Measurements from ENCODE around the gene ARHGEF9.
"Not testable (repeated sequence)": the region's sequence is repeated elsewhere in the genome, so short reads cannot be mapped to it uniquely, and the experiment has no call there.

The ARHGEF9 gene

DNA sequence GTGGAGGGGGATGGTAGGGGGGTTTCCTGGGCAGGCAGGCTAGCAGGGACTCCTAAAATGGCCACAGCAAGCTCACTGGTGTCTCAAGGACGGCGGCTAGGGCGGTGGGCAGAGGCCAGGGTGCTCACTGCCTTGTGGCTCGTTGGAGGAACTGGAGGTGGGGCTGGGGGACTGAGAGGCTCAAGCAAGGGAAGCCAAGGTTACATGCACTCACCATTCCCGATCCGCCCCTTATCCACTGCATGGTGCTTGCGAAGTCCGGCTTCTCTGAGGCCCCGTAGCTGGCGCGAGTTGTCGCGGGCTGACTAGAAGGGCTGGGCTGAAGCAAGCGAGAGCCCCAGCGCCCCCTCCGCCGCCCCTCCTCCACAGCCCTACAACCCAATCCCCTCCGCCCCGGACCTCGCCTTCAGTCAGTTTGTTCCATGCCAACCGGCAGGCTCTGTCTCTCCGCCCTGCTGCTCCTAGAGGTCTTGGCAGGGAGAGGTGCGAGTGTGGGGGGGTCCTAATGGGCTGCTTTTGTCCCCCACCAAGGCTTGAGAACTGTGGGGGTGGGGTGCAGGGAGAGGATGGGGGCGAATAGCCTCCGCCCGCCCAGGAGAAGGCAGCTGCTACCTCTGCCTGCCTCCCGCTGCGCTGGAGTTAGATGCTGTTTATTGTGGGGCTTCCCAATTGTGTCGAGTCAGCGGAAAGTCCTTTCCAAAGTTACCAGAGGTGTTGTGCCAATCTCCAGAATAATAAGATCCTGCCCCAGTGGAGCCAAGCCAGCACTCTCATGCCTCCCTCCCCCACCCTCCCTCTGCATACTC, at the start of gene ARHGEF9:
Gene ARHGEF9 (minus strand): TSS at position 313 of the 806 bp plus-strand sequence. CDS start 69 bp downstream, at position 244.
- peak; percentile 39 for DNase-seq (ENCODE audit: low read depth, low spot score)

DNA sequence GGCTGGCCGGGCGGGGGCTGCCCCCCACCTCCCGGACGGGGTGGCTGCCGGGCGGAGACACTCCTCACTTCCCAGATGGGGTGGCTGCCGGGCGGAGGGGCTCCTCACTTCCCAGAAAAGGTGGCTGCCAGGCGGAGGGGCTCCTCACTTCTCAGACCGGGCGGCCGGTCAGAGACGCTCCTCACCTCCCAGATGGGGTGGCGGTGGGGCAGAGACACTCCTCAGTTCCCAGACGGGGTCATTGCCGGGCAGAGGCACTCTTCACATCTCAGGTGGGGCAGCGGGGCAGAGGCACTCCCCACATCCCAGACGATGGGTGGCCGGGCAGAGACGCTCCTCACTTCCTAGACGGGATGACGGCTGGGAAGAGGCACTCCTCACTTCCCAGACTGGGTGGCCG, 40.4 kb upstream of the ARHGEF9 start:
- DNase-seq (ENCODE audit: low read depth, low spot score) = not testable (repeated sequence)

DNA sequence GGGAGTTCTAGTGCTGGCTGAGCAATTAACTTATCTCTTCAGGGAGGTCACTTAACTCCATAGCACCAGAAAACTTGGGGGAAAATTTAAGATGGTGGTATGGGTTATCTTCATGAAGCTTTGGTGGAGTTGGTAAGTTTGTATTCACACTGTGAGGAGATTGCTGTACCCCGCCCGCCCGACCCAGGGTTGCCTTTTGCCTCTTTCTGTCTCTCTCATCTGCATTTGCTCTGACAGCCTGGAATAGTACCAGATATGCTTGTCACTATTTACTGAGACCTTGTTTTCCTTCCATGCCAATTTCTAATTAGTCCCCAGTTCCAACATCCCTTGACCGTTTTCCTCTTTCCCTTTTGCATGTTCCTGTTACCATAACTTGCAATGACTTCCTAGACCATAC, 33.1 kb upstream of the ARHGEF9 start:
- no peak for DNase-seq (ENCODE audit: low read depth, low spot score)

DNA sequence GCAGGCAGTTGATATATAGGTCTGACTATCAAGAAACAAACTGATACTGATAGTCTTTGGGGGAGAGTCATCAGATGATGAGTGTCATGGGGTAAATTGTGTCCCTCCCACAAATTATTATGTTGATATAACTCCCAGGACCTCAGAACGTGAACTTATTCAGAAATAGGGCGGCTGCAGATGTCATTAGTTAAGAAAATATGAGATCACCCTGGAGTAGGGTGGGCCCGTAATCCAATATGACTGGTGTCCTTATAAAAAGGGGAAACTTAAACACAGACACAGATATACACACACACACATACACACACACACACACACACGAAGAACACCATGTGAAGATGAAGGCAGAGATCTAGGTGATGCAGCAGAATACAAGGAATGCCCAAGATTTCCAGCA, 32.7 kb upstream of the ARHGEF9 start:
- no peak for DNase-seq (ENCODE audit: low read depth, low spot score)

DNA sequence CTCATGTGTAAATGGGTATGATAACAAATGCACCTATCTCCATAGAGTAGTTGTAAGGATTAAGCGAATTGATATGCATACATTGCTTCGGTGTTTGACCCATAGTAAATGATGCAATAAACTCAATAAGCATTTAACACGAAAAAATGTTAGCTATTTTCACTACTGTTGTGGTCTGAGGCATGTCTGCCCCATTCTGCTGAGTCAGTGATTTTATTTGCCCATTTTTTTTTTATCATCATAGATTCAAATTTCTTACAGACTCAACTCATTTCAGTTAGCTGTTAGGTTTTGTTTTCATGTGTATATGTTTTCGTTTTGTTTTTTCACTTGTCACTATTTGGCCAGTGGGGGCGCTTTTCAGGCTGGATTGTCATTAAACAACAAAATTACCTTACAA, 27.8 kb upstream of the ARHGEF9 start:
- DNase-seq (ENCODE audit: low read depth, low spot score) = no peak

DNA sequence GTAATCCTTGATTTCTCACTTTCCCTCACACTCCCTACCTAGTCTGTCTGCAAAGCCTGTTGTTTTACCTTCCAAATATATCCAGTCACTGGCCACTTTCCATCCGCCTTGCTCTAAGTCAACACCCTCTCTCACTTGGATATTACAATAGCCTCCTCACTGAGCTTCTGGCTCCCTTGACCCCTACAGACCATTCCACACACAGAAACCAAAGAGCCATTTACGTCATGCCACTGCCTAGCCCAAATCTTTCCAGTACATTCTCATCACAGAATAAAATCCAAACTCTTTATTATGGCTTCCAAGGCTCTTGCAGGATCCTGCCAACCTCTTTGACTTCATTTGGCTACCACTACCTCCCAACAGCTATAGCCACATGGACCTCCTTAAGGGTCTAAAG, 25.7 kb upstream of the ARHGEF9 start:
- no peak for DNase-seq (ENCODE audit: low read depth, low spot score)

DNA sequence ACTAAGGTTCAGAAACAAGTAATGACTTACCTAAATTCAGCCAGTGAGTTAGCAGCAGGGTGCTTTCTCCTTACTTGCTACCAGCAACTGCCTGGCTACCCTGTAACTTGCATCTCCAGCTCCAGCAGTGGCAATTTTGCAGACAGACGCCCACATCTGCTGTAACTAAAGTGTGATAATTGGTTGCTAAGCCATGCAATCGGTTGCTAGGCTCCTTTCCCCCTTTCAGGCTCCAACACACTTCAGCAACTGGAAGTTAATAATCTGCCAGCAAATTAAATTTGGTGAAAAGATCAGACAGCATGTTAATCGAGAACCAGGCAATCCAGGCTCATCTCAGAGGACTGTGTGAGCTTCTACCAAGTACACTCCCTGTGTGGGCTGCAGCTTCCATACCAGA, 24.2 kb upstream of the ARHGEF9 start:
- DNase-seq (ENCODE audit: low read depth, low spot score) = no peak

DNA sequence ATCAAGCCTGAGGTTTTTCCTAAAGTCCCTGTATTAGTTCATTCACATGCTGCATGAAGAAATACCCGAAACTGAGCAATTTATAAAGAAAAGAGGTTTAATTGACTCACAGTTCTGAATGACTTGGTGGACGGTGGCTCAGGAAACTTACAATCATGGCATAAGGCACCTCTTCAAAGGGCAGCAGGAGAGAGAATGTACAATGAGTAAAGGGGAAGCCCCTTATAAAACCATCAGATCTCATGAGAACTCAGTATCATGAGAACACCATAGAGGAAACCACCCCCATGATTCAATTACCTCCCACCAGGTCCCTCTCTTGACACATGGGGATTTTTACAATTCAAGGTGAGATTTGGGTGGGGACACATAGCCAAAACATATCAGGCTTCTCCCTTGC, 10.4 kb upstream of the ARHGEF9 start:
- not testable (repeated sequence) for DNase-seq (ENCODE audit: low read depth, low spot score)

DNA sequence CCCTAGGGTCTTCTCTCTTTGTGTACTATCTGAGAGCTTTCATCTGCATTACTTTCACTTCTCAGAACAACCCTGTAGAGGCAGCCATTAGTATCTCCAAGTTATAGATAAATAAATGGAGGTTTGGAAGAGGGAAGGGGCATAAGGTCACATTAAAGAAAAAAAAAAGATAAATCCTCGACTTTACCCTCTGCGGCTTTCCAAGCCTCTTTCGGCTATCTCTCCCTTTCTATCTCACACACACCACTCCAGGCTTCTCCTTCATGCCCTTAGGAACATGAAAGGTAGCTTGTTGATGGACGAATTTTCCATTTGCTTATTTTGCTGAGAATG, 660 bp upstream of the ARHGEF9 start:
- no peak for DNase-seq (ENCODE audit: low read depth, low spot score)

DNA sequence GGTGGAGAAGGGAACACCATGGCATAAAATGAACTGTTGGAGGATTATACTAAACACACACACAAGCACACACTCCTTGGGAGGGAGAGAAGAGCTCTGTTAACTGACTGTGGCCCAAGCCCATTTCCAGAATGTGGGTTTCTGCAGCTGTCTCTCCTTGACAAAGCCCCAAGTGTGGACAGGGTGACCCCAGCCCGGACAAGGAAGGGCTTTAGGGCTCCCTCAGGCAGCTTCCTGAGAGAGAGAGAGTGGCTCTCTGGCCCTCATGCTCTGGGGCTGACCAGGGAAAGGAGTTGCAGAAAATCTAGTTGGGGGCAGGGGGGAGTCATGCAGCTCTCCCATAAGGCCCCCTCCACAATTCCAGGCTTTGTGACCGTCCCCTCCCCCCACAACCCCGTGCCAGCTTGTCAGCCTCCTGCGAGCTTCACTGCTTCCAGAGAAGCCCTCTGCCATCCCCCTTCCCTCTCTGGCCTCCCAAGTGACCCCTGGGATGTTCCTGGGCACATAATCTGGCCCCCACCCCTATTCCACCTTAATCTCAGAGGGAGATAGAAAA, 590 bp downstream of the ARHGEF9 start:
- no peak for DNase-seq (ENCODE audit: low read depth, low spot score)

DNA sequence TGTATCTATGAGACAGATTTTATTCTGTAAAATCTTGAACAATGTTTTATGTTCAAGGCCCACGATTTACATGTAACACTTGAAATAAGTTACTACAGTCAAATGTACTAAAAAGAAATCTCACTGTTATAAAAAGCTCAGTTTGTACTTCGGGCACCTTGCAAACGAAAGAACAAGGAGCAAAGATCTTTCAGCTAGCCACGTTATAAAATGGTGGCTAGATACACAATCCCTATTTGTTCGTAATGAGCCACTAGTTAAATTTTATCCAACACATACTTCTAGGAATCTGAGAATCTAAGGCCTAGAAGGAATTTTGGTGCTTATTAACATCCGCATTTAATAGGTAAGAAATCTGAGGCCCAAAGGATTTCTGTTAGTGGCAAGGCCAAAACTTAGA, 2.5 kb downstream of the ARHGEF9 start:
- no peak for DNase-seq (ENCODE audit: low read depth, low spot score)

DNA sequence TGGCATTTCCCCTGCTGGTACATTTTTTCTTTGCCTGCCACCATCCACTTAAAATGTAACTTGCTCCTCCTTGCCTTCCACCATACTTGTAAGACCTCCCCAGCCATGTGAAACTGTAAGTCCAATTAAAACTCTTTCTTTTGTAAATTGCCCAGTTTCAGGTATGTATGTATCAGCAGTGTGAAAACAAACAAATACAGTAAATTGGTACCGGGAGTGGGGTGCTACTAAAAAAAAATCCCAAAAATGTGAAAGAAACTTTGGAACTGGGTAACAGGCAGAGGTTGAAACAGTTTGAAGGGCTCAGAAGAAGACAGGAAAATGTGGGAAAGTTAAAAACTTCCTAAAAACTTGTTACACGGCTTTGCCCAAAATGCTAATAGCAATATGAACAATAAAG, 16.3 kb downstream of the ARHGEF9 start:
- DNase-seq (ENCODE audit: low read depth, low spot score) = no peak

DNA sequence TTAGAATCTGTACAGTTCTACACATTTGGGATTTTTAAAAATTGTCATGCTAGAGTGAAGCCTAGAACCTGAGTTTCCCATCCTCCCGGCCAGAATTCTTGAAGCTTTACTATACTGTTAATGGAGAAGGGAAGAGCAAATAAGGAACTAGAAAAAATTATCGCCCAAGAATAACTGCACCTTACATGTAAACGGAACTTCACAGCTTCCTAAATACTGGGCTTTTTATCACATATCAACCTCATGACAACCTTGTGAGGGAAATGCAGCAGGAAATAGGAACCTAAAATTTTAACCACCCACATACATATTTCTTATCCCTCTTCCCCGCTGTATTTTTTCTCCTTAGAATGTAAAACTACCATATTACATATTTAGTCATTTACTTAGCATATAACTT, 19.3 kb downstream of the ARHGEF9 start:
- no peak for DNase-seq (ENCODE audit: low read depth, low spot score)

DNA sequence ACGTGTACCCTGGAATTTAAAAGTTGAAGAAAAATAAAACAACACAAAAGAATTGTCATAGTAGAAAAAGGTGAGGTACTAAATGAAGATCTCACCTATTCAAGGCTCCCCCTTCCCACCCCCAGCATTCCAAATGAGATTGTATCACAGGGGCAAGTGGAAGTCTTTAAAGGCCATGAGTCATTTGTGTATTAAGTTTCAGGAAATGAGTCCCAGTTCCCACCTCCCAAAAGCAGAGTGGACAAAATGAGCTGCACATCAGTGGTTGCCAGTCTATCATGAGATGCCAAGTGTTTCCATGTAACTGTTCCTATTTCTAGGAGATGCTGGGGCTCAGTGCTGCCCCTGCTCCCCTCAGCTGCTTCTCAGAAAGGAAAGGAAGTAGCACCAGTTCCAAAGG, 20.1 kb downstream of the ARHGEF9 start:
- no peak for DNase-seq (ENCODE audit: low read depth, low spot score)

DNA sequence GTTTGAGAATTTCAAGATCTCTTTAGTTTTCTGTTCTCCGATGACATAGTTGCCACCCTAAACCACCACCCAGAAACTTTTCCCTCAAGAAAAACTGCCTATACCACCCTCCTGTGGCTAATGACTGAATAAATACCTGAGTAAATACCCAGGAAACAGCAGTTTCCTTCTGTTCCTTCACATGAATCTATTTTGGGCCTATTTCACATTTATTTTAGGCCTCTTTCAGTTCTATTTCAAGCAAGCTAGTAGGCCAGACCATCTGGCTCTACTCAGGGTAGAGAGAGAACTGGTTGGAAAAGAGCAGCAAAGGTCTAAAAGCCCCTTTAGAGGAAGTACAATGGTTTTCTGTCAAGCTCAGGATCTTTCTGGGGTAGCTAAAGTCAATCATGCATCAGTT, 23.4 kb downstream of the ARHGEF9 start:
- DNase-seq (ENCODE audit: low read depth, low spot score) = no peak

DNA sequence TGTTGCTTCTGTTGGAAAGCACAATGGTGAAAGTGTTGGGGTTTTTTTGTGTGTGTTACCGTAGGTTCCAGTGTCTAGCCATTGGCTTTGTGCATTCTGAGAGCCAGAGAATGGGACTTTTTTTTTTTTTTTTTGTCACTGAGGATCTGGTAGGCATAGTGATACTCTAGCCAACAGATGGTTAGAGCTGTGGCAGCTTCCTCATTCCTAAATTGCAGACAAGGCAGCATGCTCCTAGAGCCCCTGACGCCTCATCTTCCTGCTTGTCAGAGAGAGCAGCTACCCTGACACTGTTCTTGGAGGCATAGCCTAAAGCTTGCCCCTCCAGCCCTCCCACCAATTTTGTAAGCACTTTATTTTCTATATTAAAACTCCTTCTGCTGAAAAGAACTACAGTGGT, 27.0 kb downstream of the ARHGEF9 start:
- DNase-seq (ENCODE audit: low read depth, low spot score) = no peak

DNA sequence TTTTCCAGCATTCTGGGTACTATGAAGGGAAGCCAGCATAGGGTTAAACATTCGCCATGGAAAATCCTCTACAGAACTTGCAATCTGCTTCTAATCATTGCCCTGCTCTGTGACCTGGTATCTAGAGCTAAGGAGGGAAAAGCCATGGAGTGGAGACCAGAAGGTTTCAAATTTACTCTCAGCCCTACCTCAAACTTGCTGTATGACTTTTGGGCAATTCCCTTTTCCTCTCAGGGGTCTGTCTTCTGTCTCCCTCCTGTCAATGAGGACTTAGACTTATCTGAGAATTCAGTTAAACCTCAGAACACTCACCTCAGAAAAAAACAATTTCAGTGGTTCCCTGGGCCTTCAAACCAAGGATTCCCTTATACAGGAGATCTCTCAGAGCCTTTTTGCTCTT, 29.1 kb downstream of the ARHGEF9 start:
- DNase-seq (ENCODE audit: low read depth, low spot score) = no peak

DNA sequence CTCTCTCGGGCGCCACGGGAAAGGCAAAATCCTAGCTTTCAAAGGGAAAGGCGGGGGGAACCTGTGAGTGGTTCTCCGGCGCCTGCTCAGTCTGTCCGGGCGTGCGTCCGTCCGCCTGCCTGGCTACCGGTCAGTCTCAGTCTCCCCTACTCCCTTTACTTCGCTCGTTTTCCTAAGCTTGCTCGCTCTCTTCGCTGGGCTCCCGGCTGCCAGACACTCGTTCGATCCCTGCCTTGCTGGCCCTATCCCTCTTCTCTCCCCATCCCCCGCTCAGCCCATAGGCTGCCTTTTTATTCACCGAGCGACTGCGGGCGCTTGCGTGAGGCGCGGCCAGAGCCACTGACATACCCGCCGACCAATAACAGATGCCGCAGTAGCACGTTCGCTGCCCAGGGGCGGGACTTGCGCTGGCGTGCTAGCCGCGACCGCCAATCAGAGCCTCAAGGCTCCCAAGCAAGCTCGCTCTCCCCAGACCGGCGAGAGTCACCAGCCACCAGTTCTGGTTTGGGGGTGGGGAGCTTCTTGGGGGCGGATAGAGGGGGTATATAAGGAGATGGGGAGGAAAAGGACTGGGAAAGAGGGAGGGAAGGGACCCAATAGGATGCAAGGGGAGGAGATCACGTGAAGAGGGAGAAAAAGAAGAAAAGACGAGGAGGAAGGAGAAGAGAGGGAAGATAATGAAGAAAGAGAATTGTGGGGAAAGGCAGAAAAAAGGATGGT, 30.0 kb downstream of the ARHGEF9 start:
- DNase-seq (ENCODE audit: low read depth, low spot score) = peak; percentile 96

DNA sequence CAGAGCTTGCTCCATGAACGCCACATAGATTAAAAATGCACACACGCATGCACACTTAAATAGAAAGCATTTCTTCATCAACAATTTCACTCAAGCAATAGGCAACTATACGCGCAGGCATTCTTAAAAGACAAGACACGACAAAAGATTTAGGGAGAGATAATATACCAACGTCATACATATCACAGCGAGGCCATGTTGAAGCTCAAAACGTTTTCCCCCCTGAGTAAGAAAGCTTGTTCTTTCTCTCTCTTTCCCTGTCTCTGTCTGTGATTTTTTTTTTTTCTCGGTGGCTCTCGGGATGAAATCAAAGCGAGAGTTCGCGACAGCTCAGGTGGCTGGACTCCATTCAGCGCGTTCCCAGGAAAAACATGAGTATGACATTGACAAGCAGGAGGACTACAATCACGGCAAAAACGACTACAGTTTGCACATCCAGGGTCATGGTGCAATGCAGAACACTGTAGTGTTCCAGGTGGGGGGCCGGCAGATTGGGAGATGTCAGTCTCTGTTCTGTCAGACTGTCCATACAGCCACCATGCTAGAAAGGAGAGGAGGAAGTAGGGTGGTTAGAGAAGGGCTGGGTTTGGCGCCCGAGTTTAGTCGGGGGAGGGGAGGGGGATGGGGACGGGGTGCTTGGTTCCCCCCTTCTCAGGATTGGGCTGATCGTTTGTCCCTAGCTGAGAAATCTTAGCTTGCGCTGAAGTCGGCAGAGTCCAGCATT, 30.7 kb downstream of the ARHGEF9 start:
- peak; percentile 8 for DNase-seq (ENCODE audit: low read depth, low spot score)

DNA sequence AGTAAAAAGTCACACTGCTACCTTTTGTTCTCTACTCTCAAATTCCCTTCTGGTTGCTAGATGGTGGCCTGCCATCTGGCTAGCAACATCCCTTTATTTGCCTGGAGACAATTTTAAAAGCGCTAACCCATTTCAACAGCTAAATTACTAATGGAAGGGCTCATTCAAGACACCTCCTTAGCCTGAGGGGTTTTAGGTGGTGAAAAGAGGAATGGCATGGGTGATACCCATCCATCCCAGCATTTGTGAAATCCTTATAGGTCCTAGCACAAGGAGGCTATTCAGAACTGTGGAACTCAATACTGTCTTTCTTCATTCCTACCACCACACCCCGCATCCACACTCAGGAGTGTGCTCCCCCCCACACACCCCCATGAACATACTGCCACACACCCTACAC, 33.5 kb downstream of the ARHGEF9 start:
- DNase-seq (ENCODE audit: low read depth, low spot score) = no peak

DNA sequence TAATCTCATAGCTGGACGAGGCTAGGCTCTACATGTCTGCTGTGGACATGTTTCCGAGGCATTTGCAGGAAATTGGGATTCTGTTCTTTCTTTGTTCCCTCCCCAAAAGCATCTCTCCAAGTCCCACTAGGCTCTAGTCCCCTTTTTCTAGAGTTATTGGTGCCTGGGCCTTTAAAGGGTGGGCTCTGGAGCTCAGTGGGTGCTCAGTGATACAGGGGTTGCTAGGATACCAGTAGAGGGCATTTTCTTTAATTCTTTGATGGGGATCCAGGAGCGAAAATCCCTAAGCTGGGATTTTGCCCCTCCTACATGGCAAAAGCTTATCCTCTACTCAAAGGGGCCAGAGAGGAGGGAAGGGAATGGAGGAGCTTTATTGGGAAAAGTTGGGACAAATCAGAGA, 34.2 kb downstream of the ARHGEF9 start:
- no peak for DNase-seq (ENCODE audit: low read depth, low spot score)

DNA sequence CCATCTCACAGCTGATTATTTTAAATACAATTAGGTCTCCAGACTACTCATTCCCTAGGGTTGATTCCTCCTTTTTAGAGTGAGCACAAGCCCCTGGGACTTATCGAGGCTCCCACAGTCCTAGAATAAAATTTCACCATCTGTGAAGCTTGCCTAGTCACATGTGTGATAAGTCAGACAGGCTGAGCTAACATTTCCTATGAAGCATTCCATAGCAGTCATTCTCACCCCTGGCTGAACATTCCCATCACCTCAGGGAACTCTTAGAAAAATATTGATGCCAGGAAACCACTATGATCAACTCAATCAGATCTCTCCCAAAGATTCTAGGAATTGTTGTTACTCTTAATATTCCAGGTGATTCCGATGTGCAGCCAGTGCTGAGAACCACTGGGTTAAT, 37.7 kb downstream of the ARHGEF9 start:
- DNase-seq (ENCODE audit: low read depth, low spot score) = peak; percentile 57

All from astrocyte of the hippocampus (primary cell).